Sigmoid colon (tissue), 7 donors: ENCODE results near the gene TM6SF1. TPM values are rescaled to one million over a fixed set of nuclear protein-coding genes. Genes with fewer than 3 reads are reported as not detected.

Source experiments
- DNase-seq: peaks from one replicate; pipeline ENCODE4 v3.0.0-alpha.2; 2019
- H3K27ac ChIP-seq, 4 donors: fragments of 200-600 bp; sonication (generic); one replicate each; pipeline ENCODE4 v1.5.1; 2016 to 2019; ENCODE audit warnings: mild to moderate bottlenecking in 1 of 4
- H3K27me3 ChIP-seq, 3 donors: fragments of 200-600 bp; sonication (generic); one replicate each; pipeline ENCODE4 v1.5.1; 2019; ENCODE audit warnings: mild to moderate bottlenecking in 1 of 3
- H3K36me3 ChIP-seq, 4 donors: fragments of 200-600 bp; sonication (generic); one replicate each; pipeline ENCODE4 v1.5.1; 2016 to 2019
- H3K4me1 ChIP-seq, 4 donors: fragments of 200-600 bp; sonication (generic); one replicate each; pipeline ENCODE4 v1.5.1; 2017 to 2019
- H3K4me3 ChIP-seq, 4 donors: fragments of 200-600 bp; sonication (generic); one replicate each; pipeline ENCODE4 v1.5.1; 2017 to 2019; ENCODE audit warnings: mild to moderate bottlenecking in 2 of 4, moderate library complexity in 1 of 4
- H3K9me3 ChIP-seq, 4 donors: fragments of 200-600 bp in 3 of 4; sonication (generic) in 3 of 4; one replicate each; pipeline versions ENCODE4 v1.5.1 to v1.6.1; 2013 to 2019
- EP300 ChIP-seq, 4 donors: sonication (generic); formaldehyde crosslinking; IDR thresholded peaks; one replicate each; pipeline ENCODE4 v1.6.1; 2017; ENCODE audit warnings: antibody characterized with exemption in 4 of 4
- POLR2A ChIP-seq, 2 donors: fragments of 450-650 bp; IDR thresholded peaks; one replicate each; pipeline ENCODE4 v1.6.1; 2016; ENCODE audit warnings: antibody characterized with exemption in 2 of 2, mild to moderate bottlenecking in 2 of 2, moderate library complexity in 2 of 2
- POLR2AphosphoS5 ChIP-seq, 4 donors: sonication (generic); formaldehyde crosslinking; IDR thresholded peaks; one replicate each; pipeline ENCODE4 v1.6.1; 2017; ENCODE audit warnings: antibody characterized with exemption in 4 of 4
- WGBS, 2 donors: extraction: QIAGEN DNeasy Blood & Tissue Kit; methylation state at CpG; one replicate each; pipeline ENCODE4 v1.1.7; 2013; 5-methylcytosine and 5-hydroxymethylcytosine counted together
- intact Hi-C: fragments of 100-400 bp; cut with DNase I; formaldehyde crosslinking; loops from one replicate; pipeline ENCODE4 v1.15.1; 2023
- polyA plus RNA-seq, 3 donors: library from polyadenylated mRNA; stranded (reverse); fragments of 200-250 nt; gene quantifications; one replicate each; pipeline ENCODE4 v1.2.3, GENCODE V29; 2013
- total RNA-seq, 4 donors: library from RNA; depleted of rRNA; stranded (reverse); fragments of >200 nt; gene quantifications; one replicate each; pipeline ENCODE4 v1.1.0, GENCODE V29; 2016
- TF ChIP-seq, protein P1 (sequence below), 4 experiments: fragments of 450-650 bp in 3 of 4; fragments of 200-600 bp in 1 of 4; IDR thresholded peaks; one replicate each; pipeline ENCODE4 v1.5.1; 2016 to 2019; ENCODE audit warnings: antibody characterized with exemption in 4 of 4, mild to moderate bottlenecking in 3 of 4, moderate library complexity in 2 of 4
- donor health status: healthy with polysubstance abuse.
- donor health status: Bipolar disorder and iron deficiency.
- donor health status: healthy.

The TM6SF1 gene
- total and polyA plus RNA-seq, 7 donors, result 1.2 to 7.5 (median 2.8) TPM

DNA sequence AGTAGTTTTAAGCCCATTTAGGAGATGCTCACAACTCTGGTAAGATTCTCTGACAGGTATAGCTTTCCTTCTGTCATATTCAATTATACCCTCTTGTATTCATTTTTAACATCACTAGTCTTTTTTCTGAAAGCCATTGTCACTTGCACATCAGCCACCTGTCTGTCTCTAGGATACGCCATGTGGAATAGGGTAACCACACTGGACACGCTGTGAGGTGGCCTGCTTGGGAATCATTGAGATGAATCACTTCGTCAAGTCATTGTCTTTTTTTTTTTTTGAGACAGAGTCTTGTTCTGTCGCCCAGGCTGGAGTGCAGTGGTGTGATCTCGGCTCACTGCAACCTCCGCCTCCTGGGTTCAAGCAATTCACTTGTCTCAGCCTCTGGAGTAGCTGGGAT lies 7.4 kb downstream of the TM6SF1 start:
- no peak for DNase-seq
- intact Hi-C loops, result no loop called here
- no peak overlapping the region for H3K27ac ChIP-seq
- whole genome bisulfite sequencing, 2 donors, result 94 to 95% methylated on average over 6 of the region's 6 CpGs
- H3K4me3 ChIP-seq, result no peak overlapping the region
- no peak for TF ChIP-seq POLR2AphosphoS5 (IDR thresholded peaks at IDR 0.05)
- TF ChIP-seq, protein P1, sequence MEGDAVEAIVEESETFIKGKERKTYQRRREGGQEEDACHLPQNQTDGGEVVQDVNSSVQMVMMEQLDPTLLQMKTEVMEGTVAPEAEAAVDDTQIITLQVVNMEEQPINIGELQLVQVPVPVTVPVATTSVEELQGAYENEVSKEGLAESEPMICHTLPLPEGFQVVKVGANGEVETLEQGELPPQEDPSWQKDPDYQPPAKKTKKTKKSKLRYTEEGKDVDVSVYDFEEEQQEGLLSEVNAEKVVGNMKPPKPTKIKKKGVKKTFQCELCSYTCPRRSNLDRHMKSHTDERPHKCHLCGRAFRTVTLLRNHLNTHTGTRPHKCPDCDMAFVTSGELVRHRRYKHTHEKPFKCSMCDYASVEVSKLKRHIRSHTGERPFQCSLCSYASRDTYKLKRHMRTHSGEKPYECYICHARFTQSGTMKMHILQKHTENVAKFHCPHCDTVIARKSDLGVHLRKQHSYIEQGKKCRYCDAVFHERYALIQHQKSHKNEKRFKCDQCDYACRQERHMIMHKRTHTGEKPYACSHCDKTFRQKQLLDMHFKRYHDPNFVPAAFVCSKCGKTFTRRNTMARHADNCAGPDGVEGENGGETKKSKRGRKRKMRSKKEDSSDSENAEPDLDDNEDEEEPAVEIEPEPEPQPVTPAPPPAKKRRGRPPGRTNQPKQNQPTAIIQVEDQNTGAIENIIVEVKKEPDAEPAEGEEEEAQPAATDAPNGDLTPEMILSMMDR (IDR thresholded peaks at IDR 0.05), result no peak
- TF ChIP-seq EP300 (IDR thresholded peaks at IDR 0.05), result no peak
- no peak for TF ChIP-seq POLR2A (IDR thresholded peaks at IDR 0.05)
- H3K27me3 ChIP-seq, result peaks cover 0 to 6% (median 0%) of the 10 kb centered on the region in 3 donors
- H3K4me1 ChIP-seq, result no peaks in the 10 kb centered on the region
- no peaks in the 10 kb centered on the region for H3K36me3 ChIP-seq
- no peaks in the 10 kb centered on the region for H3K9me3 ChIP-seq

DNA sequence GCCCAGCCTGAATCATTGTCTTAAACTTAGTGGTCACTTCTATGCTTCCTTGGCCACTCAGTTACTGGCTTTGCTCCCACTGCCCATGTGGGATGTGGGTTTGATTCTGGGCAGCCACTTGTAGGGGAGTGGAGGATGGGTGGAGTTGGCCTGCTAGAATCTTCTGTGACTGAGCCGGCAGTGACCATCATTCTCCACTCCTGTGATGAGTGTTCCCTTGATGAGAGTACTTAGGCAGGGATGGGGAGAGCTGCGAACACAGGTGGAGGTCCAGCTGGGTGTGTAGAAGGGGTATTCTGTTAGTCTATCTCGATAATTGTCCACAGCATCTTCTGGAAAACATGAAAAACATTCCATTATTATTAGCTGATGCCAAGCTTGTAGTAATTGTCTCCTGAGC lies 8.0 kb downstream of the TM6SF1 start:
- H3K9me3 ChIP-seq, result no peaks in the 10 kb centered on the region
- H3K27ac ChIP-seq, result no peak overlapping the region
- no peak overlapping the region for H3K4me3 ChIP-seq
- DNase-seq, result no peak
- TF ChIP-seq POLR2A (IDR thresholded peaks at IDR 0.05) (no peak), EP300 (IDR thresholded peaks at IDR 0.05) (no peak), POLR2AphosphoS5 (IDR thresholded peaks at IDR 0.05) (no peak)
- TF ChIP-seq, protein P1 (IDR thresholded peaks at IDR 0.05), result no peak
- WGBS, 2 donors, result 87 to 93% methylated on average over 3 of the region's 3 CpGs
- H3K4me1 ChIP-seq, result no peaks in the 10 kb centered on the region
- no peaks in the 10 kb centered on the region for H3K36me3 ChIP-seq
- intact Hi-C loops, result no loop called here
- peaks cover 0 to 2% (median 0%) of the 10 kb centered on the region in 3 donors for H3K27me3 ChIP-seq

DNA sequence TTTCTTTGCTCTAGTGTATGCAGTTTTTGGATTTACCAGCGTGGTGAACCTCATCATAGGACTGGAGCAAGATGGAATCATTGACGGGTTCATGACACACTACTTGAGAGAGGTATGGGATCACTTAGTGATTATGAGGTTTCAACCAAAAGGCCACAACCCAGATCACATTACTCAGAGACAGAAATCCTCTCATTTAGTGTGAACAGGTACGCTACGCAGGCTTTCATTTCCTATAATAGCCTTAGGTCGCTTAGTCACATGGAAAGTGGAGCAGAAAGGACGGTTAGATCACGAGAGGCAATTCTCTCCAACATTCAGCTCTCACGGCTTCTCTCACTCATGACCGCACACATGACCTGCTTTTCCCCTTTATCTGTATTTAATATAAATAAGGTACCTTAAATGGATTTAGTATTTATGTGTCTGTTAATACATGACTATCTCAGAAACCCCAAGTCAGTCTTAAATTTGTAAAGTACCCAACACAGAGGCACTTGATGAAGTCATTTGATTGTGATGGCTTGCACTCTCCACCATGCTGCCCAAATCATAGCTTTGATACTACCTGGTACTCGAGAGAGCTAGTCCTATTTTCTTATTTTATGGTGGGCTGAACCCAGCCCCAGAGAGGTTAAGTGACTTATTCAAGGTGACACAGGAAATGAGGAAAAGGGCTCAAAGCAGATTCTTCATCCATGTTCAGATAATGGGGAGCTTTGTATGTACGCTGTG lies 8.6 kb downstream of the TM6SF1 start:
- Histone ChIP-seq H3K4me1 (no peaks in the 10 kb centered on the region), H3K27me3 (no peaks in the 10 kb centered on the region), H3K9me3 (no peaks in the 10 kb centered on the region), H3K4me3 (no peak overlapping the region), H3K27ac (no peak overlapping the region), H3K36me3 (no peaks in the 10 kb centered on the region)
- DNase-seq, result no peak
- WGBS, 2 donors, result 89% methylated on average over 11 of the region's 11 CpGs
- intact Hi-C loops, result no loop called here
- TF ChIP-seq POLR2A (IDR thresholded peaks at IDR 0.05) (no peak), EP300 (IDR thresholded peaks at IDR 0.05) (no peak), POLR2AphosphoS5 (IDR thresholded peaks at IDR 0.05) (no peak)
- TF ChIP-seq, protein P1 (IDR thresholded peaks at IDR 0.05), result no peak

DNA sequence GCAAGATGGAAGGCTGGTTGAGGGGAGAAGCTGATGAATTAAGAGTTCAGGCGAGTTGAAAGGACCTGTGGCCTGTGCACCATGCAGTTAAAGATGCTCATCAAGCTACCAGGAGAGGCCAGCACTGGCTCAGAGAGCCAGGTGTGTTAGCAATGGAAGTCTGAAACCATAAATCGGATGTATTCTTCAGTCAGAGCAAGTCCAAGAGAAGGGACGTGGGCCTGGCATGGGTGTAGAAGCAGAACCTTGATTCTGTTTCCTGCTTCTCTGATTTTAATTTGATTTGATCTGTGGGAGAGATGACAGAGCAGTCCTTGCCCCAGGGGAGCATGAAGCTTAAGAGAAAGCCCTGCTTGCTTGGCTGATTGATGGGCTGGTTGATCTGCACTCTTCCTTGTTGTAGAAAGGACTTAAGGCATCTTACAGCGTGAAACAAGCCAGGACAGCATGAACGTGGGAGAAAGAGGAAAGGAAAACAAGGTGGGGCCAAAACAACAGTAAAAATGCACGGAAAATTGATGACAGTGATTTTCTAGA lies 10.9 kb downstream of the TM6SF1 start:
- intact Hi-C loops, result no loop called here
- no peak for DNase-seq
- H3K4me1 ChIP-seq, result no peaks in the 10 kb centered on the region
- H3K27me3 ChIP-seq, result no peaks in the 10 kb centered on the region
- no peak overlapping the region for H3K4me3 ChIP-seq
- no peaks in the 10 kb centered on the region for H3K9me3 ChIP-seq
- WGBS, 2 donors, result 47 to 71% methylated on average over 6 of the region's 6 CpGs
- no peak for TF ChIP-seq POLR2A (IDR thresholded peaks at IDR 0.05)
- no peak for TF ChIP-seq POLR2AphosphoS5 (IDR thresholded peaks at IDR 0.05)
- no peak for TF ChIP-seq EP300 (IDR thresholded peaks at IDR 0.05)
- TF ChIP-seq, protein P1 (IDR thresholded peaks at IDR 0.05), result no peak
- H3K36me3 ChIP-seq, result no peaks in the 10 kb centered on the region
- H3K27ac ChIP-seq, result no peak overlapping the region
